IPS DF 4.7 (cell line): ENCODE results near the gene NTF4.
"Not testable (repeated sequence)": the region's sequence is repeated elsewhere in the genome, so short reads cannot be mapped to it uniquely, and the experiment has no call there.

Experiments
- DNase-seq: peaks from one replicate; pipeline ENCODE4 v3.0.0-alpha.2; 2013; ENCODE audit warnings: low spot score; ENCODE audit errors: extremely low read depth

Gene NTF4

DNA sequence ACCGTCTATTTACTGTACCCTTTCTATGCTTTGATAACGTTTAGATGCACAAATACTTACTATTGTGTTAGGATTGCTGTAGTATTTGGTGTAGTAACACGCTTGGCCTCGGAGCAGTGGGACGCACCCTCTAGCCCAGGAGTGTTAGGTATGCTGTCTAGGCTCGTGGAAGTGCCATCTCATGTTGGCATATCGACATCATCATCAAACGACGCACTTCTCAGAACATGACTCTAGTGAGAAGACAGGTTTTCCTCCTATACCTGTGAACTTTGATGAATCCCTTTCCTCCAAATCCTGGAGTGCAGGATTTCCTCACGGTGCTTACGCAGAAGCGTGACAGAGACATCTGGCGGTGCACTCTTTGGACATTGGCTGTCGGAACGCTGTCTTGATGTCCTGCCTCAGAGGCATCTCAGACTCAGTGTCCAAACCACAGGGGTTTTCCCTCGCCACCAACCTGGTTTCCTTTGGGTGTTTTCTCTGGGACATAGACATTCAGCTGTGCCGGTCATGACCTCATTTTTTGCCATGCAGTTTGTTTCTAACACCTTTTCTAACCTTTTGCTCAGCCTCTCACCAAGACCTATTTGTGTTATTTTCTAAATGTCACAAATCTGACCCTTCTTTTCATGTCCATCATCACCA is 26.9 kb upstream of the NTF4 start:
- no peak for DNase-seq

DNA sequence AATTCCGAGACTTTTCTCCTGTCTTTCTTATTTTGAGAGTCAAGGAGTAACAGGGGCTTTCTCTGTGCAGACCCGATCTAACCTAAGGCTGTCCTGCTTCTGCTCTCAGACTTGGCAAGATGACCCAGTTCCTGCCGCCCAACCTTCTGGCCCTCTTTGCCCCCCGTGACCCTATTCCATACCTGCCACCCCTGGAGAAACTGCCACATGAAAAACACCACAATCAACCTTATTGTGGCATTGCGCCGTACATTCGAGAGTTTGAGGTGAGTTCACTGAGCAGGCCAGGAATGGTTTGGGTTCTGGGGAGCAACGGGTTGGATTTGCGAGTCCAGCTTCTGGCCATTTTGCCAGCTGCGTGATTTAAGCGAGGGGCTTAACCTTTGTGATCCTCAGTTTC is 21.7 kb upstream of the NTF4 start:
- DNase-seq, result no peak

DNA sequence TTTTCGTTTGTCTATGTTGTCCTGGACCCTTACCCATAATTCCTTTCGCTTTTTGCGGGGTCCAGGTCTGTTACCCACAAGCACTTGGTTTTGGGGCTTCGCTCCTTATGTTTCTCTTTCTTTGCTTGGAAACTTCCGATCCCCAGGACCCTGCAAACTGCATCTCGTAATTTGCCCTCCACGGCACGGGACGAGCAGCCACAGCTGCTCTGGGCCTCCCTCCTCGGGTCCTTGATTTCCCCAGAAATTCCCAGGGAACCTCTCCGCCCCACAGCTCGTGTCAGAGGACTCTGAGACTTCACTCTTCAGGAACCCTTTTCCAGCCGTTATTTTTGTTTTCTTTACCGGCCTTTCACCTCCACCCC is 21.2 kb upstream of the NTF4 start:
- DNase-seq, result no peak

DNA sequence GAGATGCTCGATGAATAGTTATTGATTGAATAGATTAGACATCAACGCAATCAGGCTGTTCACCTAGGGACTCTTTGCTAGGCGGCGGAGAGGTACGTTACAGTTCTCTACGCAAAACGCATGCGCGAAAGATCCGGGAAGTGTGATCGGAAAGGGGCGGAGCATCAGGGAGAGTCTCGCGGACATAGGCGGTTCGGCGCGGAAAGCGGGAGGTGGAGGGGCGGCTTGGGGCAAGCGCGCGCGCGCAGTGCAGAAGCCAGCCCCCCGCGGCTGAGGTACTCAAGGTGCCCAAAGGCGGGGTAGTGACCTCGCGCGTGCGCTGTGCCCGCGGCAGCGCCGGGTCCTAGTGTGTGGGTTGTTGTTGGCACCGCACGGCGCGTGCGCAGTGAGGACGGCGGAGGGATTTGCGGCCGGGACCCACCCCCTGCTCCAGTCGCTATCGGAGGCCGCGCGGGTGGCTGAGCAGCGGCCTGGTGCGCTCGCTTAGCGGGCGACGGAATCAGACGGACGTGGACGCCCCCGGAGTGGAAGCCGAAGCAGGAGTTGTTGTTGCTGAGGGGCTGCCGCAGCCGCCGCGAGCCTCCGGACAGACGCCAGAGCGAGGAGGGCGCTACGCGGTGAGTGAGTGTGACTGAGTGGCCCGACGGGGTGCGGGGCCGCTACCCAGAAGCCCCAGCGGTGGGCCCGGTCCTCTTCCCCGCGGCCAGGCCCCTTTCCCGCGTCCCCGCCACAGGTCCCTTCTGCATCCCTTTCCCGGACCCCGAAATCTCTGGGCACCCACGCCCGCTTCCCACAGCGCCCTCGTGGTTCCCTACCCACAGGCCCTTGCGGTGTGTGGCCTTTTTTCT is 20.6 kb upstream of the NTF4 start, which contains the start of gene SNRNP70:
TSS of gene SNRNP70 (plus strand) at position 432 of the 848 bp plus-strand sequence. CDS start 964 bp downstream, outside the sequence.
- DNase-seq, result peak; percentile 98

DNA sequence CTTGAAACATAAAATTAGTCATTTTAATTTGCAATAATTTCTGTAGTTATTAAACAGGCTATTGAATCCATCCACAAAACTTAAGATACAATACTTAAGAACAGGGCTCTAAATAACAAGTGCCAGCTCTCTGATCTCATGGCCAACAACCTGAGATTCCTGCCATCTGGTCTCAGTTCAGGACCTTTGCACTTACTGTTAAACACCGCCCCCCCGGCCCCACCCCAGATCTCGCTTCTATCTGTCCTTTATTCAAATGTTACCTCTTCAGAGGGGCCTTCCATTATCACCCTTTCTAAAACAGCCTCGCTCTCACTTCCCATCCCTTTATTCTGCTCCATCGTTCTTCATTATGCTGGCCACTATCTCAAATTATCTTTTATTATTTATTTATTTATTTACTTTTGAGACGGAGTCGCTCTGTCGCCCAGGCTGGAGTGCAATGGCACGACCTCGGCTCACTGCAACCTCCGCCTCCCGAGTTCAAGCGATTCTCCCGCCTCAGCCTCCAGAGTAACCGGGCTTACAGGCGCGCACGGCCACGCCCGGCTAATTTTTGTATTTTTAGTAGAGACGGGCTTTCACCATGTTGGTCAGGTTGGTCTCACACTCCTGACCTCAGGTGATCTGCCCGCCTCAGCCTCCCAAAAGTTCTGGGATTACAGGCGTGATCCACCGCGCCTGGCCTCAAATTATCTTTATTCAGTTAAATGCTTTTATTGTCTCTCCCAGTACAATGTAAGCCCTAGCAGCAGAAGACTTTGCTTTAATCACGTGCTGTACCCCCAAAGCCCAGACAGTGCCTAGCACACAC is 19.8 kb upstream of the NTF4 start:
- DNase-seq, result no peak

DNA sequence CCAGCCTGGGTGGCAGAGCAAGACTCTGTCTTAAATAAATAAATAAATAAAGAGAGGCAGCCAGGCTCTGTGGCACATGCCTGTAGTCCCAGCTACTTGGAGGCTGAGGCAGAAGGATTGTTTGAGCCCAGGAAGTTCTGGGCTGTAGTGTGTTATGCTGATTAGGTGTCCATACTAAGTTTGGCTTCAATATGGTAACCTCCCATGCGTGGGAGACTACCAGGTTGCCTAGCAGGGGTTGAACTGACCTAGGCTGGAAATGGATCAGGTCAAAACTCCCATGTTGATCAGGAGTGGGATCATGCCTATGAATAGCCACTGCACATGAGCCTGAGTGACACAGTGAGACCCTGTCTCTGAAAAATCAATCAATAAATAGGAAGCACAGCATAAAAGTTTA is 16.7 kb upstream of the NTF4 start:
- no peak for DNase-seq

DNA sequence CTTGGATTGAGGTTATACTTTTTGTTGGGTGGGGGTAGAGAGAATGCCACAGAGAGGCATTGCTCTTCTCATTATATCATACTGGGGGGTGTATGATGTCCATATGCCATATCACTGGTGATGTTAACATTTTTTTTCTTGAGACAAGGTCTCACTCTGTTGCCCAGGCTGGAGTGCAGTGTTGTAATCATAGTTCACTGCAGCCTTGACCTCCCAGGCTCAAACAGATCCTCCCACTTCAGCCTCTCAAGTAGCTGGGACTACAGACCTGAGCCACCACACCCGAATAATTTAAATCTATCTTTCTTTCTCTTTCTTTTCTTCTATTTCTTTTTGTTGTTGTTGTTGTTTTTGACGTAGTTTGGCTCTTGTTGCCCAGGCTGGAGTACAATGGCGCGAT is 15.8 kb upstream of the NTF4 start:
- DNase-seq, result no peak

DNA sequence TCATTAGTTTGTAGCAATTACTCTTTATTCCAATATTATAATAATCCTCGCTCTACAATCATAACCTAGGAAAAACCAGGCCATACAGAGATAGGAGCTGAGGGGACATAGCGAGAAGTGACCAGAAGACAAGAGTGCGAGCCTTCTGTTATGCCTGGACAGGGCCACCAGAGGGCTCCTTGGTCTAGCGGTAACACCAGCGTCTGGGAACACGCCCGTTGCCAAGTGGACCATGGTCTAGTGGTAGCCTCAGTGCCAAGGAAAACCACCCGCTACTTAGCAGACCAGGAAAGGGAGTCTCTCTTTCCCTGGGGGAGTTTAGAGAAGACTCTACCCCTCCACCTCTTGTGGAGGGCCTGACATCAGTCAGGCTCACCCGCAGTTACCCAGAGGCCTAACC is 10.3 kb upstream of the NTF4 start:
- not testable (repeated sequence) for DNase-seq

DNA sequence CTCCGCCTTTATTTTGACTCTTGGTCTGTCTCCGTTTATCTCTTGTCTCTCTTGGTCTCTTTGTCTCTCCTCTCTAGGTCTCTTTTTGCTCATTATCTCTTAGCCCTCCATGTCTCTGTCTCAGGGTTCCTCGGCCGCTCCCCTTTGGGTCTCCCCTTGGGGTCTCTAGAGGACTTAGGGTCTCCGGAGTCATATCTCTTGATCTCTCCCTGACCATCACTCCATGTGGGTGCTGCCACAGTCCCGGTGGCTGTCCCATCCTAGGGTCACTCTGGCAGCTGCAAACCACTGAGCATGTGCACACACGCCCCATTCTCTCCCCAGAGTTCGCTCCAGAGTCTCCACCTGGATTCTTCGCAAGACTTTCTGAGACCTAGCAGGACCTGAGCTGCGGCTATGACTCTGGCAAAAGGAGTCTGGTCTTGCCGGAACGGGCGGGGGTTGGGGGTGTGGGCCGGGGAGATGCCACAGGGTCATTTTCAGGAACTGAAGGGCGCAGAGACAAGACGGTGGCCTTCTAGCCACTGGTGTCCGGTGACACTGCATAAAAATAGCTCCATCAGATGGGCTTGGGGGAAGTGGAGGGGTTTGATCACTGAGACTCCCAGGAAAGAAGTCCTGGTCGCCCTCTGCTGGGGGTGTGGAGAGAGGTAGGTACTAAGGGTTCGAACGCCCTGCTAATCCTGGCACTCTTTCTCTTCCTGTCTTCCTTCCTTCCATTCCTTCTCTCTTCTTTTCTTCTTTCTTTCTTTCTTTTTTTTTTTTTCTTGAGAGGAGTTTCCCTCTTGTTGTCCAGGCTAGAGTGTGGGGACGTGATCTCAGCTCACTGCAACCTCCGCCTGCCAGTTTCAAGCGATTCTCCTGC is 9.1 kb upstream of the NTF4 start:
- no peak for DNase-seq

DNA sequence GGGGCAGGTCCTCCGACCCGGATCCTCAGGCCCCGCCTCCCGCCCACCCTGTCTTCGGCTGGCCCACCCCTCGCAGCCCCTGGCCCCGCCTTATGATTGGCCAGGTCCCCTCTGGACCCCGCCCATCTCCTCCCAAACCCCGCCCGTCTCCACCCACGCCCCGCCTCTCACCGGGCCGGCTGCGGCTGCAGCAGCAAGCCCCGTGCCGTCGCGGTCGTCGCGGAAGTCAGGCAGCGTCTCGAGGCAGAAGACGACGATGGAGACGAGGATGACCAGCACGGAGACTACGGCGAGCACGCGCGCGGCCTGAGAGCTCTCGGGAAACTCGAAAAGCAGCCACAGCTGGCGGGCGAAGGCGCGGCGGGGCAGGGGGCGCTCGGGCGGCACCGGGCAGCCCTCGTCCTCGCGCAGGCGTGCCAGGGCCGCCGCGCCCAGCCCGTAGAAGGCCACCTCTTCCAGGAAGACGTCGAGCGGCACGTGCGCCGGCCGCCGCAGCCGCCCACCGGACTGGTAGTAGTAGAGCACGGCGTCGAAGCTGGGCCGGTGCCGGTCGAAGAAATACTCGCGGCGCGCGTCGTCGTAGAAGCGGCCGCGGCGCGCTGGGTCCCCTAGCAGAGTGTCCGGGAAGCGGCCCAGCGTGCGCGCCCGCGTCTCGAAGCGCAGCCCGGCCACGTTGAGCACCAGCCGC is 7.4 kb upstream of the NTF4 start:
- no peak for DNase-seq

DNA sequence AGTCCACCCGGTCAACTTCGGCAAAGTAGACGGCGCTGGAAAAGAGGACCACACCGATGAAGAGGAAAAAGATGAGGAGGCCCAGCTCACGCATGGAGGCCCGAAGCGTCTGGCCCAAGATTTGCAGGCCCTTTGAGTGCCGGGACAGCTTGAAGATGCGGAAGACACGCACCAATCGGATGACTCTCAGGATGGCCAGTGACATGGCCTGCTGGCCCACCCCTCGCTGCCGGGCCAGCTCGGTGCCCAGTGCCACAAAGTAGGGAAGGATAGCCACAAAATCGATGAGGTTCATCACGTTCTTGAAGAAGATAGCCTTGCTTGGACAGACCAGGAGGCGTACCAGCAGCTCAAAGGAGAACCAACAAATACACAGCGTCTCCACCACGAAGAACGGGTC is 5.8 kb upstream of the NTF4 start:
- no peak for DNase-seq

DNA sequence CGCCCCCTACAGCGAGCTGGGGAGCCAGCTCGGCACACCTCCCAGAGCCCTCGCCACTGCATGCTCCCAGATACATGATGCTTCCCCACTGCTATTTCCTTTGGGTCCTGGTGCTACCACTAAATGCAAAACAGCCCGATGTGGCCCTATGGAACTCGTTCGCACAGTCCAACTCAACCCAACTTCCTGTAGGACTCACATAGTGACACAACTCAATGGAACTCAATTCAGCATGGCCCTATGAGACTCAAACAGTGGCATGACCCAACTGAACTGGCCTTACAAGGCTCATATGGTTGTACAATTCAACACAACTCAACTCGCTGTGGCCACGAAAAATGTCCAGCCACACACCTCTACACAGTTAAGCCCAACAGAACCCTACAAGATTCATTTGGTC is 4.4 kb upstream of the NTF4 start:
- DNase-seq, result no peak

DNA sequence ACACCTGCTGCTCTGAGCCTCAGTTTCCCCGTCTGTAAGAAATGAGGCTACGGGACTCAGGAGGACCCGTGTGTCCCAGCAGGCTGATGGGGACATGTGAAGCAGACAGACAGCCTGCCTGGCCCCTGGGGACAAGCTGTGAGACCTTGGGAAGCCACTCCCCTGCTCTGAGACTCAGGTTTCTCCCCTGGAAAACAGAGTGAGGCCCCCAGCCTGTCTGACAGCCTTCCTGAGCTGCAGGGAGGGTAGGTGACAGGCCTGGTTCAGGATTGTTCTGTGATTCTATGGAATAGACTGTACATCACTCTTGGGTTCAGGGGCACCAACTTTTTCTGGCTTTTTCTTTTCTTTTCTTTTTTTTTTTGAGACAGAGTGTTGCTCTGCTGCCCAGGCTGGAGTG is 2.9 kb upstream of the NTF4 start:
- no peak for DNase-seq

DNA sequence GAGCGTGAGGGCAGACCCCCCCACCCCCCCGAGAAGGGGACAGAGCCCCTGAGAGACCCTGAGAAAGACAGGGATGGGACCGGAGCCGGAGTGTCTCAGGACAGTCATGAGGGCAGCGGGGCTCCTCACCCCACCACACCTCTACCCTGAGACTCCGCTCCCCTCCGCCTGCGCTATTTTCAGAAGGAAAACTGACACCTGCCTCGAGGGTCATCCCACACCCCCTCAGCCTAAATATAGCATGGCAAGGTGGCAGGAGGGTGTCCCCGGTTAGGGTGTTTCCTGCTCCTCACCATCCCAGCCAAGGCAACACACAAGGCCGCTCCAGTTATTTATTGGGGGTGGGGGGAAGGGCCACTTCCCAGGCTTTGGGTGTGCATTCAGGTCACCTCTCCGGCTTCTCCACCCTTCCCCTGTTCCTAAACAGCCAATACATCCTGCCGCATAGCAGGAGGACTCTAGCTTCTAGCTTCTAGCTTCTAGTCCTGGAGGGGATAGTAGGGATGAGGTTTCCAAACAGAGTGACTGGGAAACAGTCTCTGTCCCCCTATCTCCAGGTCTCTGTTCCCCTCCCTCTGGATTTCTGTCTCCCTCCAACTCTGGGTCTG is 1.4 kb upstream of the NTF4 start:
- no peak for DNase-seq

DNA sequence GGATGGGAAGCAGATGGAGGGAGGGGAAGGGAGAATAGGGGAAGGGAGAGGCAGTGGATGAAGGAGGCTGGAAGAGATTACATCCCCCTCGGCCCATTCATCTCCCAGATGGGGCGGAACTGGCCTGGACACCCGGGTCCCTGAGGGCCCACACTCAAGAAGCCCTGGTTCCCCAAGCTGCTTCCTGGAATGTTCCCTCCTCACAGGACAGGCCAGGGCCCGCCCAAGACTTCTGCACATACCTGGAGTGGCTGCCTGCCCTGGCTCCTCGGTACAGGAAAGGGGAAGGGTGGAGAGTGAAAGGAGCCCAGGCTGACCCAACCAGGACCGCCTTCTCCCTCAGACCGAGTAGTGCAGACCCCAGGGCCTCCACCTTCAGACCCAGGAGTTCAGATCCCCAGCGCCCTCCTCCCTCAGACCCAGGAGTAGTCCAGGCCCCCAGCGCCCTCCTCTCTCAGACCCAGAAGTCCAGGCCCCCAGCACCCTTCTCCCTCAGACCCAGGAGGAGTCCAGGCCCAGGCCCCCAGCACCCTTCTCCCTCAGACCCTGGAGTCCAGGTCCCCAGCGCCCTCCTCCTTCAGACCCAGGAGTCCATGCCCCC is 489 bp downstream of the NTF4 start:
- no peak for DNase-seq

DNA sequence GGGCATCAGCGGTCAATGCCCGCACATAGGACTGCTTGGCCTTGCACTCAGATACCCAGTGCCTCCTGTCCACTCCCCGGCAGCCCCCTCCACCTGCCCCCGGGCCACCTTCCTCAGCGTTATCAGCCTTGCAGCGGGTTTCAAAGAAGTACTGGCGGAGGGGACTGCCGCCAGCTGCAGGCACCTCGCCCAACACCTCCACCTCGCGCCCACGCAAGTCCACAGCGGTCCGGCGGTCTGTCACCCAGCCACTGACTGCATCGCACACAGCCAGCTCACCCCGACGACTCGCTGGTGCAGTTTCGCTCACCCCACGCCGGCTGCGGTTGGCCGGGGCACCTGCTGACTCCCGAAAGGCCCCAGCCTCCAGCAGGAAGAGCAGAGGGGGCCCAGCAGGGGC is 3.2 kb downstream of the NTF4 start:
- DNase-seq, result no peak

DNA sequence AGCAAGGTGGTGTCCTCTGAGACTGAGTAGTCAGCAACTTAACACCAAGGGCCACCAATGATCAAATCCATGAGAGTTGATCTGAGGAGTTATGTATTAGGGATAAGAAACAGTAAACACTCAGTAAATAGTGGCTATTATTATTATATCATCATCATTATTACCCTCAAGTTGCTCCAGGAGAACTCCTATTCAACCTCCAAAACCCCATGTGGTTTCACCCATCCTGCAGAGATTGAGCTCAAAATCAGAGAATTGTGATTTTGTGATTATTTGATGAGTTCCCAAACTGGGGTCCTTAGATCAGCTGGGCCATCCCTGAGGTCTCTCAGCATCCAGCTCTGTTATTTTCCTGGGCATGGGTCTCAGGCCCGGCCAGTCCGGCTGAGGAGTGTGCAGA is 3.6 kb downstream of the NTF4 start:
- DNase-seq, result no peak

DNA sequence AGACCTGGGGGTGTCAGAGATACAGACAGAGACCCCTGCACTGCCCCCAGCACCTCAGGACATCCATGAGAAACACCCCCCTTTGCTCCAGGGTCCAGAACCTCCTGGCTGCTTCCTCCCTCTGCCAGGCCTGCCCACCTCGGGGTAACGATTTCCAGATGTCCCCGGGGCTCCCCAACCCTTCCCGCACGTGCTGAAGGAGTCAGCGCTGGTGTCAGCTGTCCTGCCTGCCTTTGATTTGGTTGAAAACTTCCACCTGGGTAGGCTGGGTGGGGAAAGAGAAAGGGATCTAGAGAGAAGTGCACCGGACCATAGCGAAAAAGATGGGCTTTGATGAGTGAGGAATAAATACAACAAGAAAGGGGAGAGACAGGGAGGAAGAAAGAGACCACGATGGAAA is 5.6 kb downstream of the NTF4 start:
- no peak for DNase-seq

DNA sequence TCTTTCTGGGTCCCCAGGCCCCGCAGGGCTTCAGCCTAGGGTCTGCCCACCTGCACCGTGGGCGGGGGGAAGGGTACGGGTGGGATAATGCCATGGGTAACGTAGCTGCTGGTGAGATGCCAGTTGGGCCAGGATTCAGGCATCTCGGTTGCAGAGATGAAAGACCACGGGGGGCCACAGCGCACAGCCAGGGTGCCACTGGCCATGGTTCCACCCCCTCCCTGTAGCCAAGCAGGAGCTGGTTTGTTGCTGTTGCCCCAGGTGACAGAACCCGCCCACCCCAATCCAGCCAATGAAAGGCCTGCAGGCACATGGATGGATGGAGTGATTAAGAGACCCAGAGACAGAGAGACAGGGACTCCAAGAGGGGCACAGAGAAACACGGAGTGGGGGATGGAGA is 6.1 kb downstream of the NTF4 start:
- DNase-seq, result no peak
